ENCODE results near the gene AGO3. TPM values are rescaled to one million over a fixed set of nuclear protein-coding genes. Genes with fewer than 3 reads are reported as not detected.

The AGO3 gene
- total RNA-seq, 1 donor from 2014 or later: 27.0 TPM

GRCh38 chr1:35935442-35936388 lies 4.8 kb downstream of the AGO3 start:
- H3K27me3 Mint-ChIP-seq (ENCODE audit: low read depth, unreplicated experiment): no peaks in the 10 kb centered on the region
- Histone ChIP-seq H3K9me3 (ENCODE audit: insufficient read depth, low read depth, low read length) (no peaks in the 10 kb centered on the region), H3K27ac (ENCODE audit: low read depth, low read length) (no peak overlapping the region), H4K20me1 (ENCODE audit: insufficient read depth, low read length) (peaks cover 54% of the 10 kb centered on the region), H3K27me3 (ENCODE audit: insufficient read depth, low read length) (no peaks in the 10 kb centered on the region), H3K4me2 (ENCODE audit: low read length) (no peak overlapping the region), H3K79me2 (ENCODE audit: insufficient read depth, low read length) (peaks cover 96% of the 10 kb centered on the region), H3K36me3 (ENCODE audit: insufficient read depth, low read length) (no peaks in the 10 kb centered on the region), H3K9ac (ENCODE audit: low read length) (no peak overlapping the region), H3K4me1 (ENCODE audit: insufficient read depth, low read length) (peaks cover 5% of the 10 kb centered on the region), H2AFZ (ENCODE audit: low read depth, low read length) (no peak overlapping the region), H3K4me3 (ENCODE audit: insufficient read depth, low read depth, low read length) (no peak overlapping the region)
- no peaks in the 10 kb centered on the region for H3K36me3 Mint-ChIP-seq (ENCODE audit: low read depth, unreplicated experiment)
- FAIRE-seq (no peak), DNase-seq (ENCODE audit: low read depth) (peak; percentile 66)
- peaks cover 16% of the 10 kb centered on the region for H3K4me1 Mint-ChIP-seq (ENCODE audit: low read depth, unreplicated experiment)
- H3K9me3 Mint-ChIP-seq (ENCODE audit: unreplicated experiment): no peaks in the 10 kb centered on the region
- H3K27ac Mint-ChIP-seq (ENCODE audit: unreplicated experiment): no peak overlapping the region
- H3K4me3 Mint-ChIP-seq (ENCODE audit: unreplicated experiment): no peak overlapping the region
- TF ChIP-seq EZH2 (IDR thresholded peaks at IDR 0.05; ENCODE audit: insufficient read depth, low read length) (no peak), CTCF (IDR thresholded peaks at IDR 0.05; ENCODE audit: insufficient read depth, low read depth, low read length) (no peak)

- no peak for TF ChIP-seq CTCF (IDR thresholded peaks at IDR 0.05; ENCODE audit: insufficient read depth, low read depth, low read length)
- TF ChIP-seq EZH2 (IDR thresholded peaks at IDR 0.05; ENCODE audit: insufficient read depth, low read length): no peak
- H3K27me3 ChIP-seq (ENCODE audit: insufficient read depth, low read length): no peaks in the 10 kb centered on the region
- no peaks in the 10 kb centered on the region for H3K9me3 ChIP-seq (ENCODE audit: insufficient read depth, low read depth, low read length)
- H3K4me1 Mint-ChIP-seq (ENCODE audit: low read depth, unreplicated experiment): peaks cover 16% of the 10 kb centered on the region
- H3K9me3 Mint-ChIP-seq (ENCODE audit: unreplicated experiment): no peaks in the 10 kb centered on the region
- H3K4me3 ChIP-seq (ENCODE audit: insufficient read depth, low read depth, low read length): no peak overlapping the region
- no peak overlapping the region for H3K4me3 Mint-ChIP-seq (ENCODE audit: unreplicated experiment)
- no peak overlapping the region for H3K27ac Mint-ChIP-seq (ENCODE audit: unreplicated experiment)
- peaks cover 5% of the 10 kb centered on the region for H3K4me1 ChIP-seq (ENCODE audit: insufficient read depth, low read length)
- peaks cover 98% of the 10 kb centered on the region for H3K79me2 ChIP-seq (ENCODE audit: insufficient read depth, low read length)
- peaks cover 62% of the 10 kb centered on the region for H4K20me1 ChIP-seq (ENCODE audit: insufficient read depth, low read length)
- DNase-seq (ENCODE audit: low read depth): no peak
- no peak overlapping the region for H3K4me2 ChIP-seq (ENCODE audit: low read length)
- H3K27me3 Mint-ChIP-seq (ENCODE audit: low read depth, unreplicated experiment): no peaks in the 10 kb centered on the region
- H3K9ac ChIP-seq (ENCODE audit: low read length): no peak overlapping the region
- no peaks in the 10 kb centered on the region for H3K36me3 ChIP-seq (ENCODE audit: insufficient read depth, low read length)
- H3K27ac ChIP-seq (ENCODE audit: low read depth, low read length): no peak overlapping the region
- H2AFZ ChIP-seq (ENCODE audit: low read depth, low read length): no peak overlapping the region
- no peaks in the 10 kb centered on the region for H3K36me3 Mint-ChIP-seq (ENCODE audit: low read depth, unreplicated experiment)
- no peak for FAIRE-seq
Measured at GRCh38 chr1:35936838-35937237, 5.9 kb downstream of the AGO3 start.

GRCh38 chr1:35939484-35939883 lies 8.6 kb downstream of the AGO3 start:
- peaks cover 64% of the 10 kb centered on the region for H4K20me1 ChIP-seq (ENCODE audit: insufficient read depth, low read length)
- no peaks in the 10 kb centered on the region for H3K4me1 ChIP-seq (ENCODE audit: insufficient read depth, low read length)
- H3K27ac Mint-ChIP-seq (ENCODE audit: unreplicated experiment): no peak overlapping the region
- H3K36me3 Mint-ChIP-seq (ENCODE audit: low read depth, unreplicated experiment): no peaks in the 10 kb centered on the region
- no peaks in the 10 kb centered on the region for H3K36me3 ChIP-seq (ENCODE audit: insufficient read depth, low read length)
- H3K79me2 ChIP-seq (ENCODE audit: insufficient read depth, low read length): peaks cover 97% of the 10 kb centered on the region
- TF ChIP-seq EZH2 (IDR thresholded peaks at IDR 0.05; ENCODE audit: insufficient read depth, low read length): no peak
- no peak for TF ChIP-seq CTCF (IDR thresholded peaks at IDR 0.05; ENCODE audit: insufficient read depth, low read depth, low read length)
- H2AFZ ChIP-seq (ENCODE audit: low read depth, low read length): no peak overlapping the region
- no peaks in the 10 kb centered on the region for H3K27me3 ChIP-seq (ENCODE audit: insufficient read depth, low read length)
- H3K9ac ChIP-seq (ENCODE audit: low read length): no peak overlapping the region
- no peaks in the 10 kb centered on the region for H3K9me3 ChIP-seq (ENCODE audit: insufficient read depth, low read depth, low read length)
- no peak overlapping the region for H3K27ac ChIP-seq (ENCODE audit: low read depth, low read length)
- H3K27me3 Mint-ChIP-seq (ENCODE audit: low read depth, unreplicated experiment): no peaks in the 10 kb centered on the region
- no peak overlapping the region for H3K4me3 Mint-ChIP-seq (ENCODE audit: unreplicated experiment)
- no peak overlapping the region for H3K4me3 ChIP-seq (ENCODE audit: insufficient read depth, low read depth, low read length)
- DNase-seq (ENCODE audit: low read depth) (no peak), FAIRE-seq (no peak)
- H3K9me3 Mint-ChIP-seq (ENCODE audit: unreplicated experiment): no peaks in the 10 kb centered on the region
- peaks cover 8% of the 10 kb centered on the region for H3K4me1 Mint-ChIP-seq (ENCODE audit: low read depth, unreplicated experiment)
- H3K4me2 ChIP-seq (ENCODE audit: low read length): no peak overlapping the region

Measured in astrocyte (in vitro differentiated cells and primary cell).